ENCODE measurements around the gene ITPR3. TPM values are rescaled to one million over a fixed set of nuclear protein-coding genes. Genes with fewer than 3 reads are reported as not detected.
"Not testable (repeated sequence)": the region's sequence is repeated elsewhere in the genome, so short reads cannot be mapped to it uniquely, and the experiment has no call there.

The ITPR3 gene
- total RNA-seq, 4 donors from 2014 or later = 161 to 265 (median 197) TPM

DNA sequence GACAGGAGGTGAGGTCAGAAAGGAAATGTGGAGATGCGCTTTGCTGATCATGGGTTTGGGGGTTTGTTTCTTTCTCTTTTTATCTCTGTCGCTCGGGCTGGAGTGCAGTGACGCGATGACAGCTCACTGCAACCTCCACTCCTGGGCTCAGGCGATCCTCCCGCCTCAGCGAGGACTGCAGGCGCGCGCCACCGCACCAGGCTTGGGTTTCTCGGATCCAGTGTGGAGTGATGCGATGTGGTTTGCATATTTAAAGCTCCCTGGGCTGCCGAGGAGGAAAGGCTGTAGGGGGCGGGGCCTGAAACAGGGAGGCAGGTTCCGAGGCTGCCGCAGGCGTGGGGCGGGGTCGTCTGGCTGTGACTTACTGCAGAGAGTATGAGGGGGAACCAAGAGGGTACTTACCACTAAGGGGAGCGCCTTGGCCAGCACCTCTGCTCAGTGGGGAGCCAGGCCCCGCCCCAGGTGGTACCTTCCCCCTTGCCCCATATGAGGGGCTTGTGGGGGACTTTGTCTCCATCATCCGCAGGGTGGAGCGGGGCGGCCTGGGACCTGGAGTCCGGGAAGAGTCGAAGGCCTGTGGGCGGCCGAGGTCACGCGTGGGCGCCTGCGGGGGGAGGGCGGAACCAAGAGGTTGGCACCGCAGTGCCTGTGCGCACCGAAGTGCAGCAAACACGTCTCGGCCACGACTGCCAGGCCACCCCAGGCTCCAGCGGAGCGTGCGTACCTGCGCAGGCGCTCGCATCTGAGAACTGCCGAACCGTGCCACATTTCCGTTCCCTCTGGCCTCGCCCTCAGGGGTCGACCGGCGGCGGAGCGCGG lies 28.3 kb upstream of the ITPR3 start:
- intact Hi-C loops (cut with DNase I; ENCODE audit: low total_unique reads) = no loop called here
- H3K4me3 ChIP-seq (ENCODE audit: low read depth, poor library complexity, severe bottlenecking) = no peak overlapping the region
- DNase-seq (ENCODE audit: low spot score in 2 of 2) = no peak
- no peak for TF ChIP-seq POLR2A (IDR thresholded peaks at IDR 0.05)
- WGBS, 2 donors = 37 to 45% methylated on average over 38 to 57 of the region's 57 CpGs

DNA sequence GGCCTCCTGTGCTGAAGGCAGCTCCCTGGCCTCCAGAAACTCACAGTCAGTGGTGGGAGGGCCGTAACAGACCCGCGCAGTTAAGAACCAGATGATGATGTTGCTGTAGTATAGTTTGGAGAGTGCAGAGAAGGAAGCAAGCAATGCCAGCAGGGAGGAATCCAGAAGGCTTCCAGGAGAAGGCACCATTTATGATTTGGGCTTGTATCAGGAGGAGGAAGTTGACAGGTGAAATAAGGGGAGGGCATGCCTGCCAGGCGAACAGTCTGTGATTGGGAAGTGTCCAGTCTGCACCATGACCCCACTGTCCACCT lies 27.8 kb upstream of the ITPR3 start:
- intact Hi-C loops (cut with DNase I; ENCODE audit: low total_unique reads) = no loop called here
- DNase-seq (ENCODE audit: low spot score in 2 of 2) = no peak
- no peak for TF ChIP-seq POLR2A (IDR thresholded peaks at IDR 0.05)
- TF ChIP-seq CTCF (IDR thresholded peaks at IDR 0.05) = no peak
- H3K4me3 ChIP-seq (ENCODE audit: low read depth, poor library complexity, severe bottlenecking) = no peak overlapping the region
- WGBS, 2 donors = 34 to 41% methylated on average over 4 of the region's 4 CpGs

GRCh38 chr6:33595001-33595846 lies 25.9 kb upstream of the ITPR3 start:
- WGBS, 2 donors = 95 to 97% methylated on average over 18 of the region's 18 CpGs
- H3K4me3 ChIP-seq (ENCODE audit: low read depth, poor library complexity, severe bottlenecking) = no peak overlapping the region
- no peak for TF ChIP-seq POLR2A (IDR thresholded peaks at IDR 0.05)
- TF ChIP-seq CTCF (IDR thresholded peaks at IDR 0.05) = no peak

GRCh38 chr6:33596894-33597293 lies 24.2 kb upstream of the ITPR3 start:
- DNase-seq (ENCODE audit: low spot score in 2 of 2); H3K4me3 ChIP-seq (ENCODE audit: low read depth, poor library complexity, severe bottlenecking); intact Hi-C loops (cut with DNase I; ENCODE audit: low total_unique reads): not testable (repeated sequence)
- 94 to 98% methylated on average over 3 to 5 of the region's 5 CpGs for WGBS, 2 donors

More at GRCh38 chr6:33595001-33595846, 25.9 kb upstream of the ITPR3 start:
- intact Hi-C loops (cut with DNase I; ENCODE audit: low total_unique reads) = no loop called here
- no peak for DNase-seq (ENCODE audit: low spot score in 2 of 2)

DNA sequence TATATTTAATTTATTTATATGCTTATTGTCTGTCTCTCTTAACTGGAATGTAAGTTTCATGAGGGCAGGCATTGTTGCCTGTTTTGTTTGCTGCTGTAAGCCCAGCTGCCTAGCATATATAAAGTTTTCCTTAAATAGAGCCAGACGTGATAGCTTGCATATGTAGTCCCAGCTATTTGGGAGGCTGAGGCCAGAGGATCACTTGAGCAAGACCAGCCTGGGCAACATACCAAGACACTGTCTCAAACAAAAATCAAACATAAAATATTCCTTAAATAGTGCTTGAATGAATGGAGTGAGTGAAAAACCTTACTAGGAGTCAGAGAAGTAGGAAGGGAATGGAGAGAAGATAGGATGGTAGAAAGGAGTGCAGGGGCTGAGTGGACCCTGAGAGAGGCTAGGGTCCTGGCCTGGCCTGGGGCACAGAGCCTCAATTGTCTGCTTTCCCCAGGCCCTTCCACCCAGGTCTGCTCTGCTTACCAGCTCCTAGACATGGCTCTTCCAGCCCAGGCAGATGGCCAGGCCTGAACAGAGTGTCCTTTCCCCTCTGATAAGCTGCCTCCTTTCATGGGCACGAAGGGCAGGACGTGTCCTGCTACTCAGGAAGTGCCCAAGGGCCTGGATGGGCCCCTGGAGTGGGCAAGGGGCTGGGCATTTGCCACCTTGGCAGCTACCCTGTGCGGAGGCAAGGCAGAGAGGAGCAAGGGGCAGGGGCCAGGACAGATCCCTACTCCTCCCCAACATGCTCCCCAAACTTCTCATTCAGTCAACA lies 23.4 kb upstream of the ITPR3 start:
- intact Hi-C loops (cut with DNase I; ENCODE audit: low total_unique reads) = no loop called here
- H3K4me3 ChIP-seq (ENCODE audit: low read depth, poor library complexity, severe bottlenecking) = no peak overlapping the region
- WGBS, 2 donors = 62 to 73% methylated on average over 4 of the region's 4 CpGs
- DNase-seq (ENCODE audit: low spot score in 2 of 2) = no peak
- TF ChIP-seq POLR2A (IDR thresholded peaks at IDR 0.05) (no peak), CTCF (IDR thresholded peaks at IDR 0.05) (no peak)

GRCh38 chr6:33599413-33599938 lies 21.6 kb upstream of the ITPR3 start:
- intact Hi-C loops (cut with DNase I; ENCODE audit: low total_unique reads) = no loop called here
- H3K4me3 ChIP-seq (ENCODE audit: low read depth, poor library complexity, severe bottlenecking) = no peak overlapping the region
- TF ChIP-seq CTCF (IDR thresholded peaks at IDR 0.05) (no peak), POLR2A (IDR thresholded peaks at IDR 0.05) (no peak)
- 46 to 56% methylated on average over 9 of the region's 9 CpGs for WGBS, 2 donors
- no peak for DNase-seq (ENCODE audit: low spot score in 2 of 2)

All from lower leg skin (tissue), 4 donors.